GM19324 (cell line): ENCODE data around the gene NGLY1.

ENCODE experiments used
- ATAC-seq: cut with Tn5 transposase; IDR thresholded peaks from one replicate; pipeline ENCODE4 v1.9.1; 2021; ENCODE audit warnings: mild to moderate bottlenecking, moderate library complexity; ENCODE audit not compliant: unreplicated experiment, low FRiP score

The NGLY1 gene

DNA sequence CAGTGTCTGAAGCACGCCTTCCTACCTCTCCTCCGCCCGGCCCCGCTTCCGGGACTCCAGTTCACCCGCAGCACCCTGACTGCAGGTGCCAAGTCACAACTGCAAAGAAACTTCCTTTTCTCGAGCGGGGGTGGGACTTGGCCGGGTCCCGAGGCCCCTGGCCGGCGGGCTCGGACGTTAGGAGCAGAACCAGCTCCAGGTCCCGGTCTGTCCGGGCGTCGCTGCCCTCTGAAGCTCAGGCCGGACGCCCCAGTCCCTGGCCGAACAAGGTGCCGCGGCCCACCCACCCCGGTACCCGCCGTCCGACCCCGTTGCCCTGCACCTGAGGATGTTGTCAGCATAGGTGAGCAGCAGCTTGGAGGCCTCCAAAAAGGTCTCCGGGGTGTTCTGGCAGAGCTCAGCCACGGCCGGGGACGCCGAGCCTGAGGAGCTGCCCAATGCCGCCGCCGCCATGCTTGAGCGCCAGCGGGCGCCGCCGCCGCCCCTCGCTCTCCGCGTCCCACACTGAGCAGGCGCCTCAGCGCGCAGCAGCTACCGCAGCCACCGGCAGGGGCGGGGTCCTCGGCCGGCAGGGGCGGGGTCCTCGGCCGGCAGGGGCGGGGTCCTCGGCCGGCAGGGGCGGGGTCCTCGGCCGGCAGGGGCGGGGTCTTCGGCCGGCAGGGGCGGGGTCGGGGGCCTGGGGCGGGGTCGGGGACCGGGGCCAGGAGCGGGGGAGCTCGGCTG, at the start of gene NGLY1:
Gene NGLY1, minus strand, starts transcription at position 506 of the 723 bp plus-strand sequence. Its CDS starts 53 bp downstream, at position 453.
- ATAC-seq, result peak; percentile 88

- ATAC-seq, result no peak
Measured at GRCh38 chr3:25831578-25831977, 48.3 kb upstream of the NGLY1 start.

DNA sequence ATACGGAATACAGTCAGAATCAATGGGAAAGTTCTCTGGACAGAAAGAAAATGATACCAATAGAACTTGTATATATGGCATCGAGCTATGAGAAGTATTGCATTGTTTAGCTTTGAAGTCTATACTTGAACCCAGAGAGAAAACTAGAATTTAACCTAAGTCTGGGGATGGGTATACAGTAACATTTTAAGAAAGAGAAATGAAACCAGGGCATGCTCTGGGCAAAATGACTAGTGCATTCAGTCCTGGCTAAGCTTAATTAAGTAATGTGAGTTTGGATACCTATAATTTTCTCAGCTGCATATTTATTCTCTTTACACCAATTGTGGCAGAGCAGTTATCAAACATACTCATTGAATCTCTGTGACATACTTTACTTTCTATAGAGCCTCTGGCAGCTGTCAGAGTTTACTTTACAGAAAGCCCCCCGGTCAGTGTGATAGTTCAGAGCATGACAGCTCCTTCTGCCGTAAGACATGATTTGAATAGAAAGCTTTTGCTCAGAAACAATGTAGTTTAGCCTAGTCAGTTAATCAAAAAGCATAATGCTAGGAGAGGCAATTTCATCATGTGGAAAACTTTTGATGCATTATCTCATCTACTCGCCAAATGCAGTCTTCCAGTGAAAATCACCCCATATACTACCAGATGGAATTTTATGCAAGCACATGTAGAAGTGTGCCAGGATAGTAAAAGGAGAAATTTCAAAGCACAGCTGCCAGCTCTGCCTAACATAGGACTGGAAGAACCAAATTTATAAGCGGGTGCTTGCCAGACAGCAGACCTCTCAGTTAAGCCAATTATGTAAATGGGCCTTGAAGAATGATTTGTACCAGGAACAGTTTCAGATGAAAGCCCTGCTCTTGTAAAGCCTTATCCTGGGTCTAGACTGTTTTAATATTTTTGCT, 47.4 kb upstream of the NGLY1 start:
- ATAC-seq, result no peak

DNA sequence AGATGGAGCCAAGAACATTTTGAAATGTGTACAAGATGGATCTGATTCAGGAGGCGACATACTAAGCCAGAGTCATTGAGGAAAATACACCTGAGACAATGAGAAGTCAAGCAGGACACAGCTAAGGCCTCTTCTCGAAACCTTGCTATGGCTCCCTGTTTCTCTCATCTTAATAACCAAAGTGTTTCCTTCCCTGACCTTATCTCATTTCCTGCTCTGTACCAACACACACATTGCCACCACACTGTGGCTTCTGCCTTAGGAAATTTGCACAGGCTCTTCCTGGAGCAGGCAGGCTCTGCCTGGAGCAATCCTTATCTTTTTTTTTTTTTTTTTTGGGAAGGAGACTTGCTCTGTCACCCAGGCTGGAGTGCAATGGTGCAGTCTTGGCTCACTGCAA, 43.3 kb upstream of the NGLY1 start:
- ATAC-seq, result no peak

GRCh38 chr3:25823314-25823713, 40.1 kb upstream of the NGLY1 start:
- ATAC-seq, result no peak

GRCh38 chr3:25821746-25822573, 38.7 kb upstream of the NGLY1 start:
- no peak for ATAC-seq

GRCh38 chr3:25820816-25821486, 37.7 kb upstream of the NGLY1 start:
- no peak for ATAC-seq

- ATAC-seq, result no peak
Measured at GRCh38 chr3:25820366-25820765, 37.1 kb upstream of the NGLY1 start.

DNA sequence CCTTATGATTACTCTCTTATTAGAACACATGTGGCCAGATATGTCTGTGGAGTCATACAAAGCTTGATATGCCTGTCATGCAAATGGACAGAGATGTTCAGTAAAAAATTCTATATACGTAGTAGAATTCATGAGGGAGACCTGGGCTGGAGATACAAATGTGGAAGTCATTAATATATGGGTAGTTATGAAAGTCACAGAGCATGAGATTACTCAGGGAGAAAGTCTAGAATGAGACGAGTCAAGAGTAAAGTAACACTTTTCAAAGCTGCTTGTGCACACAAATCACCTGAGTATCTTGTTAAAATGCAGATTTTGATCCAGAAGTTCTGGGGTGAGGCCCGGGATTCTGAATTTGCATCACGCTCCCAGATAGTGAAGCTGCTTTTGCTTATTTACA, 35.1 kb upstream of the NGLY1 start:
- ATAC-seq, result no peak

DNA sequence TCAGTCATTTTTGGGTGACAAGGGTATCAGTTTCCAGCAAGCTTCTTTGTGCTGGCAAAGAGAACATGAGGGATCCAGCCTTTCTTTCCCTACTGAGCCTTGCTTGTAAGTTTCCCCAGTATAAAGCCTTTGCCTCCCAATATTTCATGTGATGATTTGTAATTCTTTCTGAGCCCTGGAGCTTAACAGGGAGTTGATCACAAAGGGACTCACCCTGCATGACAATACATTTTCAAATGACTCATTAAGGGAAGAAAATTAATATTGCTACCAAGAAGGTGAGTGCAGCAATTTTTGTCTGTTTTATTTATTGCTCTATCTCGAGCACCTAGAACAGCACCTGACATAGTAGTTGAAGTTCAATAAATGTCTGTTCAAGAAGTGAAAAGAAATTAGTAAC, 34.4 kb upstream of the NGLY1 start:
- ATAC-seq, result no peak

- ATAC-seq, result no peak
Measured at GRCh38 chr3:25817107-25817506, 33.9 kb upstream of the NGLY1 start.

DNA sequence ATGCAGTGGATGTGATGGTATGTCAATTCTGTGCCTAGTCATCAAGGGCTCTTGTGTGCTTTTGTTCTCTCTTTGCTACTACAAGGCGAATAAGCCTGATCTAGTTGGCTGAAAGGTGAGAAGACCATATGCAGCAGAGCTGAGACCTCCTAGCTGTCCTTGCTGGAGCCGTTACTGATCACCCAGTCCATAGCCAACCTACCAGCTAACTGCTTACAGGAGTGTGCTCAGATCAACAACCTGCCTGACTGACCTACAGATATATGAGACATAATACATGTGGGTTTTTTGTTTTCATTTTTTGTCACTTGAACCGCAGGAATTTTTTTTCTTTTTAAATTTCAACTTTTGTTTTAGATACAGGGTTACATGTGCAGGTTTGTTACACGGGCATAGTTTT, 29.4 kb upstream of the NGLY1 start:
- no peak for ATAC-seq

DNA sequence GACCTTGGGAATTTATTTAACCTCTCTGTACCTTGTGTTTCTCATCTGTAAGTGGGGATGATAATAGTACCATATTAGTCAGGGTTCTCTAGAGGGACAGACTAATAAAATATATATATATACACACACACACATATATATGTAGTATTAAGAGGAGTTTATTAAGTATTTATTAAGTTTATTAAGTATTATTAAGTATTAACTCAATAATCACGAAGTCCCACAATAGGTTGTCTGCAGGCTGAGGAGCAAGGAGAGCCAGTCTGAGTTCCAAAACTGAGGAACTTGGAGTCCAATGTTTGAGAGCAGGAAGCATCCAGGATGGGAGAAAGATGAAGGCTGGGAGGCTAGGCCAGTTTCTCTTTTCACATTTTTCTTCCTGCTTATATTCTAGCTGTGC, 21.4 kb upstream of the NGLY1 start:
- ATAC-seq, result no peak

GRCh38 chr3:25803833-25804232, 20.6 kb upstream of the NGLY1 start:
- no peak for ATAC-seq

DNA sequence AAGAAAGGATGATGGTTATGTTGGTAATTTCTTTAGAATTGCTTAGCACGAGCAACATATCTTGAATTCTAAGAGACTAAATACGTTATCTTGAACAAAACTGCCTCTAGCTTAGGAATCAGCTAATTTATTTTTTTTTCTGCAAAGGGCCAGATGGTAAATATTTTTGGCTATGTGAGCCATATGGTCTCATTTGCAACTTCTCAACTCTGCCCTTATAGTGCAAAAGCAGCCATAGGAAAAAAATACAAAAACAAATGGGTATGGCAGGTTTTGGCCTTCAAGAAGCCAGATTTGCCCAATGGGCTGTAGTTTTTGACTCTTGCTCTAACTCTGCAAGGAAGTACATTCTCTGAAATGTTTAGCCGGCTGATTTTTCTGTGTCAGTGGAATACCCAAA, 18.5 kb upstream of the NGLY1 start:
- ATAC-seq, result no peak

DNA sequence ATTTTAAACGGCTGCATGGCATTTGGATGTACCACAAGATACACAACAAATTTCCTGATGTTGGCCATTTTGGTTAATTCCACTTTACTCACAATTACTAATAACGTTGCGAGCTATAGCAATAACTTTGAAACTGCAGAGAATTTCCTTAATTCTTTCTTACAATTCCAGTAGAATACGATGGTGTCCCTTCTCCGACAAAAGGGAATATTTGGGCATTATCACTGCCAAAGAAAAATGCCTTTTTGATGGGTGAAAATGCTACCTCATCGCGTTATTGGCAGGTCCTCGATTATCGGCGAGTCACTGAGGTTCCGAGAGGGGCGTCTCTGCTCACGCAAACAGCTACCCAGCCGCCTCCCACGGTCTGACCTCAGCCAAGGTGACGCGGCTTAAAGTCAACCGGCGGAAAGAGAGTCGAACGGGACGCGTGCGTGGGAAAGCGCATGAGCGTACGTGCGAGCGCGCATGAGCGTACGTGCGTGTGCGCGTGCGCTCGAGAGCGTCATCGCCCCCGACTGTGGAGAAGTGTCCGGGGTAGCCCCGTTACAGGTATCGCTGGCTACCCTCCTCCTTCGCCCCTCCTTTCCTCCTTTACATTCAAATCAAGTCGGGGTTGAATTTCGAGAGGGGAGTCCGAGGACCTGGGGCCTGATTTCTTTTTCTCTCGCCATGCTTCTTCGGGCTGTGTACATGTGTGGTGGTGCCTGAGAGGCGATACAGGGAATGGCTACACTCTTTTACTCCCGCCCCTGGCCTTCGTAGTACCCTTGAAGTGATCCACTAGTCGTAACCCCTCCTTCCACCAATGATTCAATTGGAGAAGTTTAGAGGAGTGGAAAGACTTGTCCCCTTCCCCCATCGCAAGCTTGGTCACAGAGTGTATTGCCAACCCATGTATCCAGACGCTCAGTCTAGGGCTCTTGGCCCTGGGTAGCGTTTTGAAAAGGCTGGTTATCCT, 6.6 kb upstream of the NGLY1 start, which contains the start of gene OXSM:
Gene OXSM, plus strand, starts transcription at position 495 of the 961 bp plus-strand sequence. CDS start 931 bp downstream, outside the sequence.
- peak; percentile 98 for ATAC-seq

- ATAC-seq, result no peak
Measured at GRCh38 chr3:25789209-25789595, 6.0 kb upstream of the NGLY1 start.

DNA sequence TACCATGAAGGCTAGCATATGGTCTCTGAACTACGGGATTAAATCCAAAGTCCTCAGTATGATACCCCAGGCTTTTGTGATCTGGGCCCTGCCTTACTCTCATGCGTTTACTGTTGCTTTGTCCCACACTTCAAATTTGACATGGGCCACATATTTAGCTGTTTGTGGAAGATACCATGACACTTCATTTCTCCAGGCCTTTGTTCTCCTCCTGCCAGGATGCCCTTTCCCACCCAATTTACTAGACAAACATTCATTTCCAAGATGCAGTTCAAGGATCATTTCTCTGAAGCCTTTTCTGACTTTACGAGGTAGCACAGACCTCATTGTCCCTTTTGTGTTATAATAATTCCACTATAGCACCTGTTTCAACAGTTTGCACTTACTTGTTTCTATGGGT, 4.4 kb upstream of the NGLY1 start:
- no peak for ATAC-seq

GRCh38 chr3:25785826-25786225, 2.6 kb upstream of the NGLY1 start:
- ATAC-seq, result no peak
